H1 (cell line): ENCODE results near the gene CEACAM21. TPM values are rescaled to one million over a fixed set of nuclear protein-coding genes. Genes with fewer than 3 reads are reported as not detected.

Experiments
- CTCF ChIA-PET: fragments of 300-600 bp; sonication (Branson Sonifier 250); formaldehyde crosslinking; loops from one replicate; lab custom pipeline; 2021; ENCODE audit not compliant: partially characterized antibody; lab: Charles Lee
- POLR2A ChIA-PET: fragments of 300-600 bp; sonication (Branson Sonifier 250); formaldehyde crosslinking; loops from one replicate; lab custom pipeline; 2021; ENCODE audit warnings: inconsistent platforms; ENCODE audit not compliant: partially characterized antibody; lab: Charles Lee
- DNase-seq, 2 experiments: peaks; one replicate each; pipeline versions ENCODE4 v3.0.0 to v3.0.0-alpha.2; 2010 to 2022; ENCODE audit warnings: low spot score in 2 of 2, low read depth in 1 of 2, mixed read lengths in 1 of 2
- FAIRE-seq: peaks from 2 replicates; lab custom pipeline; 2011; peaks lifted over from hg19 to GRCh38; lab: Jason Lieb, UNC
- H2AFZ ChIP-seq: 2 replicates; pipeline ENCODE4 v1.8.1; 2012; ENCODE audit warnings: low read length, inconsistent platforms
- H2AK5ac ChIP-seq: 2 replicates; pipeline ENCODE4 v1.6.1; 2013; ENCODE audit warnings: low read depth, low read length
- H2BK120ac ChIP-seq: replicated peaks from 2 replicates; pipeline ENCODE3; 2013; ENCODE audit warnings: low read depth, low read length, inconsistent platforms
- H2BK12ac ChIP-seq: 2 replicates; pipeline ENCODE4 v1.6.1; 2013; ENCODE audit warnings: low read depth, low read length
- H2BK15ac ChIP-seq: 2 replicates; pipeline ENCODE4 v1.6.1; 2013; ENCODE audit warnings: low read length
- H2BK20ac ChIP-seq: 2 replicates; pipeline ENCODE4 v1.6.1; 2013; ENCODE audit warnings: low read length
- H2BK5ac ChIP-seq: 2 replicates; pipeline ENCODE4 v1.6.1; 2013; ENCODE audit warnings: low read depth, low read length
- H3K14ac ChIP-seq: 2 replicates; pipeline ENCODE4 v1.6.1; 2013; ENCODE audit warnings: inconsistent platforms; ENCODE audit not compliant: insufficient read length
- H3K18ac ChIP-seq: 2 replicates; pipeline ENCODE4 v1.6.1; 2013; ENCODE audit warnings: low read length; ENCODE audit errors: extremely low read depth
- H3K23ac ChIP-seq: 2 replicates; pipeline ENCODE4 v1.6.1; 2013; ENCODE audit warnings: inconsistent platforms; ENCODE audit not compliant: insufficient read length
- H3K23me2 ChIP-seq: 2 replicates; pipeline ENCODE4 v1.6.1; 2013; ENCODE audit warnings: low read depth, low read length
- H3K27ac ChIP-seq: 2 replicates; pipeline ENCODE4 v1.6.1; 2011; ENCODE audit warnings: low read depth, low read length, inconsistent platforms
- H3K27me3 ChIP-seq, 4 experiments: replicated peaks in 1 of 4; 1 replicate in 1 of 4; 2 replicates in 3 of 4; pipeline versions ENCODE4 v1.6.1 to v1.8.1; 2011 to 2013; ENCODE audit warnings: low read length in 3 of 4, mild to moderate bottlenecking in 3 of 4, inconsistent platforms in 2 of 4, mixed read lengths in 2 of 4, moderate library complexity in 1 of 4; ENCODE audit not compliant: control insufficient read depth in 3 of 4, insufficient read depth in 3 of 4; ENCODE audit errors: extremely low read depth in 1 of 4
- H3K36me3 ChIP-seq, 4 experiments: 2 replicates each; pipeline versions ENCODE4 v1.6.1 to v1.8.1; 2011 to 2013; ENCODE audit warnings: mild to moderate bottlenecking in 4 of 4, low read length in 3 of 4, moderate library complexity in 2 of 4, control low read depth in 1 of 4, inconsistent platforms in 1 of 4; ENCODE audit not compliant: insufficient read depth in 4 of 4, control insufficient read depth in 2 of 4
- H3K4ac ChIP-seq: replicated peaks from 2 replicates; pipeline ENCODE3; 2013; ENCODE audit warnings: low read length, low read depth, mixed read lengths, inconsistent platforms; ENCODE audit not compliant: insufficient read length
- H3K4me1 ChIP-seq, 4 experiments: replicated peaks in 1 of 4; 1 replicate in 1 of 4; 2 replicates in 3 of 4; pipeline versions ENCODE4 v1.6.1 to v1.8.1; 2011 to 2013; ENCODE audit warnings: low read length in 3 of 4, inconsistent platforms in 2 of 4, mixed read lengths in 1 of 4; ENCODE audit not compliant: insufficient read depth in 4 of 4, control insufficient read depth in 3 of 4
- H3K4me2 ChIP-seq, 2 experiments: 2 replicates each; pipeline versions ENCODE4 v1.6.1 to v1.8.1; 2011 to 2013; ENCODE audit warnings: low read depth in 2 of 2, low read length in 2 of 2, control low read depth in 1 of 2, inconsistent platforms in 1 of 2, mild to moderate bottlenecking in 1 of 2; ENCODE audit not compliant: insufficient read depth in 1 of 2
- H3K4me3 ChIP-seq, 4 experiments: fragments of 200-600, 300-600 bp in 1 of 4; sonication (generic), shearing (Covaris generic), sonication (Bioruptor Twin) in 1 of 4; 2 replicates each; pipeline versions ENCODE4 v1.5.1 to v1.8.1; 2011 to 2016; ENCODE audit warnings: low read length in 4 of 4, low read depth in 3 of 4, control low read depth in 2 of 4, inconsistent platforms in 2 of 4, mild to moderate bottlenecking in 2 of 4, mixed read lengths in 1 of 4, moderate library complexity in 1 of 4; ENCODE audit not compliant: insufficient read depth in 2 of 4; ENCODE audit errors: extremely low read depth in 1 of 4
- H3K56ac ChIP-seq: replicated peaks from 2 replicates; pipeline ENCODE3; 2013; ENCODE audit warnings: low read depth, mild to moderate bottlenecking, mixed read lengths, low read length, inconsistent platforms; ENCODE audit not compliant: insufficient read length
- H3K79me1 ChIP-seq: 2 replicates; pipeline ENCODE4 v1.6.1; 2013; ENCODE audit warnings: low read depth, low read length, control low read depth
- H3K79me2 ChIP-seq, 2 experiments: 2 replicates each; pipeline versions ENCODE4 v1.6.1 to v1.8.1; 2012 to 2013; ENCODE audit warnings: low read length in 2 of 2, mild to moderate bottlenecking in 2 of 2, inconsistent platforms in 1 of 2; ENCODE audit not compliant: insufficient read depth in 2 of 2, control insufficient read depth in 1 of 2
- H3K9ac ChIP-seq, 4 experiments: replicated peaks in 1 of 4; 1 replicate in 1 of 4; 2 replicates in 3 of 4; pipeline versions ENCODE4 v1.6.1 to v1.8.1; 2011 to 2013; ENCODE audit warnings: low read depth in 3 of 4, low read length in 3 of 4, control low read depth in 2 of 4, mild to moderate bottlenecking in 2 of 4, moderate library complexity in 2 of 4, inconsistent platforms in 1 of 4; ENCODE audit errors: extremely low read depth in 1 of 4
- H3K9me3 ChIP-seq, 2 experiments: 2 replicates each; pipeline versions ENCODE4 v1.6.1 to v1.8.1; 2012 to 2013; ENCODE audit warnings: mild to moderate bottlenecking in 2 of 2, moderate library complexity in 2 of 2, control low read depth in 1 of 2, inconsistent platforms in 1 of 2, low read depth in 1 of 2, low read length in 1 of 2, mixed read lengths in 1 of 2; ENCODE audit not compliant: insufficient read depth in 2 of 2
- H4K20me1 ChIP-seq, 2 experiments: replicated peaks in 1 of 2; 2 replicates each; pipeline versions ENCODE3 to v1.8.1; 2011 to 2013; ENCODE audit warnings: inconsistent platforms in 2 of 2, low read length in 2 of 2, mild to moderate bottlenecking in 1 of 2; ENCODE audit not compliant: insufficient read depth in 2 of 2, control insufficient read depth in 1 of 2
- H4K5ac ChIP-seq: 2 replicates; pipeline ENCODE4 v1.6.1; 2013; ENCODE audit warnings: low read length, low read depth, mixed read lengths, inconsistent platforms; ENCODE audit not compliant: insufficient read length
- H4K8ac ChIP-seq: 2 replicates; pipeline ENCODE4 v1.8.0; 2013; ENCODE audit warnings: mild to moderate bottlenecking, moderate library complexity, low read length, inconsistent platforms; ENCODE audit not compliant: insufficient read depth; ENCODE audit errors: extremely low read depth
- H4K91ac ChIP-seq: replicated peaks from 2 replicates; pipeline ENCODE3; 2013; ENCODE audit warnings: low read length, mixed read lengths, inconsistent platforms; ENCODE audit not compliant: insufficient read length
- BCL11A ChIP-seq, 2 experiments: IDR thresholded peaks; one replicate each; pipeline ENCODE4 v1.6.1; 2011; ENCODE audit warnings: low read depth in 2 of 2, low read length in 2 of 2, mild to moderate bottlenecking in 2 of 2
- JUN ChIP-seq: IDR thresholded peaks from 2 replicates; pipeline ENCODE4 v1.6.1; 2011; ENCODE audit warnings: low read depth, mild to moderate bottlenecking, improper control_type of control experiment, low read length
- JUND ChIP-seq: IDR thresholded peaks from 2 replicates; pipeline ENCODE4 v1.6.1; 2011; ENCODE audit warnings: mild to moderate bottlenecking, improper control_type of control experiment, low read length
- RNF2 ChIP-seq: fragments of 200-900, 300-1000 bp; sonication (generic); IDR thresholded peaks from 2 replicates; pipeline ENCODE4 v1.7.1; 2016; ENCODE audit warnings: borderline replicate concordance, low read depth, mild to moderate bottlenecking, antibody characterized with exemption, low read length; ENCODE audit not compliant: poor library complexity, severe bottlenecking; ENCODE audit errors: missing control alignments
- SUZ12 ChIP-seq: fragments of 200-600 bp; sonication (generic); IDR thresholded peaks from 2 replicates; pipeline ENCODE4 v1.6.1; 2012; ENCODE audit warnings: mild to moderate bottlenecking, inconsistent platforms, low read length, moderate library complexity, mixed read lengths
- TEAD4 ChIP-seq: IDR thresholded peaks from 2 replicates; pipeline ENCODE4 v1.6.1; 2012; ENCODE audit warnings: low read depth, low read length, inconsistent platforms, mixed read lengths
- ZNF274 ChIP-seq: IDR thresholded peaks from 2 replicates; pipeline ENCODE4 v1.7.0; 2012; ENCODE audit warnings: low read length, borderline replicate concordance; ENCODE audit errors: extremely low read depth
- WGBS, 2 experiments: shearing (Covaris generic) in 1 of 2; methylation state at CpG; one replicate each; pipeline versions ENCODE4 v1.1.6 to v1.1.7; 2013 to 2015; ENCODE audit warnings: low lambda C conversion rate in 2 of 2, mixed read lengths in 2 of 2, inconsistent platforms in 1 of 2, low coverage in 1 of 2, missing lambda C conversion rate in 1 of 2; ENCODE audit not compliant: insufficient replicate concordance in 2 of 2, insufficient coverage in 1 of 2, insufficient read length in 1 of 2; ENCODE audit errors: extremely low coverage in 1 of 2, missing lambda C conversion rate in 1 of 2; 5-methylcytosine and 5-hydroxymethylcytosine counted together
- polyA plus RNA-seq, 7 experiments: library from polyadenylated mRNA; depleted of rRNA in 3 of 7; stranded (reverse) in 5 of 7; unstranded in 2 of 7; fragments of >200 nt in 5 of 7; fragments of 200-250 nt in 2 of 7; gene quantifications; 1 replicate in 5 of 7; 2 replicates in 1 of 7; 4 replicates in 1 of 7; pipeline versions ENCODE4 v1.2.1 to v1.2.3, GENCODE V29; 2011 to 2013; ENCODE audit warnings: missing spikeins in 2 of 7, mixed read lengths in 2 of 7
- total RNA-seq: library from RNA; stranded (reverse); fragmentation: NEBNext Ultra II Directional; extraction: Animal tissue kit (Norgen Biotek cat#: 25700); gene quantifications from 2 replicates; pipeline ENCODE4 v1.2.1, GENCODE V29; 2021

The CEACAM21 gene
- total and polyA plus RNA-seq, 2 of the 8 experiments (the other 6 are each of a cell fraction or from before 2014, with no cell fraction given), result not detected

GRCh38 chr19:41546386-41546789 is 29.6 kb upstream of the CEACAM21 start:
- H2AK5ac ChIP-seq, result no peak overlapping the region
- no peak overlapping the region for H4K8ac ChIP-seq
- H2BK20ac ChIP-seq, result no peak overlapping the region
- H3K23me2 ChIP-seq, result peaks cover 4% of the 10 kb centered on the region; the same call in 1 of the 2 replicates
- DNase-seq, result no peak
- H3K4me3 ChIP-seq, result no peak overlapping the region
- H3K4me1 ChIP-seq, result peaks cover 0 to 5% (median 0%) of the 10 kb centered on the region in 4 experiments; a peak in 1 of 7 replicates
- no peak overlapping the region; the same call in 1 of the 2 replicates for H3K18ac ChIP-seq
- ChIA-PET CTCF (interaction anchor here (0.8 to 4.8 kb wide), 6 partner anchors 17 to 98 kb away, joined by 3 to 34 read pairs (median 4); no protein-coding TSS in a partner anchor), POLR2A (interaction anchor here (1.0 kb wide), 1 partner anchor 314 kb away, joined by 3 read pairs; the partner anchor contains the start of gene RPS19)
- H3K36me3 ChIP-seq, result no peaks in the 10 kb centered on the region
- H3K4me2 ChIP-seq, result no peak overlapping the region
- H3K79me2 ChIP-seq, result no peaks in the 10 kb centered on the region
- H2BK15ac ChIP-seq, result no peak overlapping the region
- peaks cover 4 to 21% of the 10 kb centered on the region in 2 experiments; a peak in 2 of 4 replicates for H3K9me3 ChIP-seq
- H4K5ac ChIP-seq, result no peak overlapping the region
- H4K20me1 ChIP-seq, result no peaks in the 10 kb centered on the region
- no peak overlapping the region for H2BK5ac ChIP-seq
- H3K4ac ChIP-seq, result no peak overlapping the region
- 76% methylated on average over 6 of the region's 6 CpGs; no CpG with 5 or more reads in 1 of the 2 experiments for WGBS, 2 experiments
- no peak overlapping the region for H3K14ac ChIP-seq
- H3K23ac ChIP-seq, result no peak overlapping the region
- no peak overlapping the region for H3K27ac ChIP-seq
- no peak overlapping the region for H2BK12ac ChIP-seq
- no peaks in the 10 kb centered on the region; a peak in 1 of 7 replicates for H3K27me3 ChIP-seq
- no peak overlapping the region for H2BK120ac ChIP-seq
- no peak overlapping the region for H2AFZ ChIP-seq
- H3K79me1 ChIP-seq, result no peaks in the 10 kb centered on the region
- no peak overlapping the region for H4K91ac ChIP-seq
- H3K56ac ChIP-seq, result no peak overlapping the region
- TF ChIP-seq BCL11A (IDR thresholded peaks at IDR 0.05; ENCODE audit: low read depth in 2 of 2, low read length in 2 of 2) (no peak), ZNF274 (no peak), RNF2 (no peak), JUND (no peak), TEAD4 (no peak), SUZ12 (no peak), JUN (no peak)
- H3K9ac ChIP-seq, result no peak overlapping the region
- FAIRE-seq, result no peak
